Measurements from ENCODE around the gene DDX54. TPM values are rescaled to one million over a fixed set of nuclear protein-coding genes. Genes with fewer than 3 reads are reported as not detected.
A peak's percentile ranks its signal among the peaks of the same experiment; 100 is the strongest.

The DDX54 gene
- total RNA-seq, 4 donors from 2014 or later = 36.0 to 66.5 (median 59.0) TPM

GRCh38 chr12:113152835-113153814 lies 32.2 kb downstream of the DDX54 start:
- Histone ChIP-seq H3K4me1 (peaks cover 0 to 12% of the 10 kb centered on the region in 2 donors), H3K9me3 (no peaks in the 10 kb centered on the region), H3K36me3 (no peaks in the 10 kb centered on the region), H3K4me3 (peak overlapping the region; percentile 0 to 28), H3K27me3 (peaks cover 8 to 13% of the 10 kb centered on the region in 2 donors), H3K27ac (no peak overlapping the region)
- peak in 1 of 2 donors; percentile 43 for DNase-seq
- intact Hi-C loops (cut with DNase I; ENCODE audit: low total_unique reads) = no loop called here
- TF ChIP-seq POLR2A (IDR thresholded peaks at IDR 0.05) (no peak), CTCF (IDR thresholded peaks at IDR 0.05) (peak in 2 of 4 experiments; percentile 12 to 38)

GRCh38 chr12:113152196-113152834 lies 33.0 kb downstream of the DDX54 start:
- Histone ChIP-seq H3K9me3 (no peaks in the 10 kb centered on the region), H3K27me3 (peaks cover 8 to 13% of the 10 kb centered on the region in 2 donors), H3K27ac (no peak overlapping the region), H3K4me3 (peak overlapping the region in 1 of 2 donors; percentile 28), H3K36me3 (no peaks in the 10 kb centered on the region), H3K4me1 (peaks cover 0 to 12% of the 10 kb centered on the region in 2 donors)
- TF ChIP-seq POLR2A (IDR thresholded peaks at IDR 0.05) (no peak), CTCF (IDR thresholded peaks at IDR 0.05) (no peak)
- intact Hi-C loops (cut with DNase I; ENCODE audit: low total_unique reads) = no loop called here
- DNase-seq = no peak

DNA sequence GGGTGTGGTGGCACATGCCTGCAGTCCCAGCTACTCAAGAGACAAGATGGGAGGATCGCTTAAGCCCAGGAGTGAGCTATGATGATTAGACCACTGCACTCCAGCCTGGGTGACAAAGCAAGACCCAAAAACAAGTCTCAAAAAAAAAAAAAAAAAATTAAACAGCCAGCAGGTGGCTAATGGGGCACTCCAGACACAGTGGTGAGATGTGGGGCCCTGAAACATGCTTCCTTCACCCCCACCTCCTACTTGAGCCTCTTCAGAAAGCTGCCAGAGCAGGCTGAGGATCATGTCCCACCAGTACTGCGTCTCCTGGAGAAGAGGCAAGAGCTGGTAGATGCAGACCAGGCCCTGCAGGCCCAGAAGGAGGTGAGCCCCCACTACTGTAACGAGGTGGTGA lies 33.6 kb downstream of the DDX54 start:
- no peaks in the 10 kb centered on the region for H3K36me3 ChIP-seq
- intact Hi-C loops (cut with DNase I; ENCODE audit: low total_unique reads) = no loop called here
- no peak overlapping the region for H3K4me3 ChIP-seq
- peaks cover 0 to 12% of the 10 kb centered on the region in 2 donors for H3K4me1 ChIP-seq
- no peak for DNase-seq
- H3K9me3 ChIP-seq = no peaks in the 10 kb centered on the region
- H3K27ac ChIP-seq = no peak overlapping the region
- peaks cover 8 to 13% of the 10 kb centered on the region in 2 donors for H3K27me3 ChIP-seq
- no peak for TF ChIP-seq POLR2A (IDR thresholded peaks at IDR 0.05)
- TF ChIP-seq CTCF (IDR thresholded peaks at IDR 0.05) = no peak

GRCh38 chr12:113149361-113150150 lies 35.7 kb downstream of the DDX54 start, which contains the start of gene CFAP73:
TSS of gene CFAP73 (plus strand) at chr12:113149724. CDS start at chr12:113149858, 134 bp downstream.
- DNase-seq = no peak

More at GRCh38 chr12:113149361-113150150, 35.7 kb downstream of the DDX54 start, which contains the start of gene CFAP73:
- Histone ChIP-seq H3K27ac (no peak within 1 kb of the TSS), H3K4me3 (no peak within 1 kb of the TSS), H3K27me3 (peaks cover 8 to 13% of the 10 kb centered on the region in 2 donors), H3K4me1 (peaks cover 0 to 10% of the 10 kb centered on the region in 2 donors), H3K36me3 (no peaks in the 10 kb centered on the region), H3K9me3 (no peaks in the 10 kb centered on the region)
- TF ChIP-seq POLR2A (IDR thresholded peaks at IDR 0.05) (no peak), CTCF (IDR thresholded peaks at IDR 0.05) (no peak)
- intact Hi-C loops (cut with DNase I; ENCODE audit: low total_unique reads) = no loop called here
